Gastrocnemius medialis (tissue), 4 donors: ENCODE data around the gene LRRC56. TPM values are rescaled to one million over a fixed set of nuclear protein-coding genes. Genes with fewer than 3 reads are reported as not detected.
A peak's percentile ranks its signal among the peaks of the same experiment; 100 is the strongest.

Experiments used
- ATAC-seq, 2 donors: fragments of 150-250 bp; one replicate each; pipeline ENCODE4 v1.9.1; 2016
- DNase-seq, 2 donors: peaks; one replicate each; pipeline ENCODE4 v3.0.0-alpha.2; 2019
- H3K27ac ChIP-seq, 4 donors: fragments of 200-600 bp; sonication (generic); 1 replicate in 1 of 4; 2 replicates in 3 of 4; pipeline ENCODE4 v1.5.1; 2016 to 2018; ENCODE audit warnings: mild to moderate bottlenecking in 2 of 4, moderate library complexity in 1 of 4
- H3K27me3 ChIP-seq, 3 donors: fragments of 200-600 bp; sonication (generic) in 2 of 3; 1 replicate in 1 of 3; 2 replicates in 2 of 3; pipeline versions ENCODE4 v1.5.1 to v1.6.0; 2016 to 2019; ENCODE audit warnings: mild to moderate bottlenecking in 1 of 3, moderate library complexity in 1 of 3
- H3K36me3 ChIP-seq, 2 donors: fragments of 200-600 bp; sonication (generic) in 1 of 2; one replicate each; pipeline ENCODE4 v1.5.1; 2017 to 2018
- H3K4me1 ChIP-seq, 2 donors: fragments of 200-600 bp; sonication (generic) in 1 of 2; one replicate each; pipeline ENCODE4 v1.5.1; 2016 to 2017; ENCODE audit warnings: mild to moderate bottlenecking in 2 of 2
- H3K4me3 ChIP-seq, 4 donors: fragments of 200-600 bp; sonication (generic) in 3 of 4; 1 replicate in 1 of 4; 2 replicates in 3 of 4; pipeline ENCODE4 v1.5.1; 2016 to 2019; ENCODE audit warnings: mild to moderate bottlenecking in 2 of 4
- H3K9me3 ChIP-seq, 3 donors: fragments of 200-600 bp; sonication (generic) in 2 of 3; 1 replicate in 1 of 3; 2 replicates in 2 of 3; pipeline ENCODE4 v1.5.1; 2016 to 2019
- CTCF ChIP-seq, 5 experiments: fragments of 450-650 bp in 3 of 5; fragments of 200-600 bp in 2 of 5; sonication (generic) in 2 of 5; IDR thresholded peaks in 4 of 5; conservative IDR thresholded peaks in 1 of 5; 1 replicate in 4 of 5; 2 replicates in 1 of 5; pipeline ENCODE4 v1.5.1; 2016 to 2019; ENCODE audit warnings: antibody characterized with exemption in 5 of 5, mild to moderate bottlenecking in 3 of 5, moderate library complexity in 3 of 5
- POLR2A ChIP-seq, 2 donors: fragments of 450-650 bp; IDR thresholded peaks; one replicate each; pipeline ENCODE4 v1.6.1; 2017; ENCODE audit warnings: antibody characterized with exemption in 2 of 2, mild to moderate bottlenecking in 2 of 2, moderate library complexity in 2 of 2
- in situ Hi-C, 4 donors: fragments of 200-750 bp; cut with MboI; loops; one replicate each; pipeline versions ENCODE4 v1.15.0 to v1.8.0; 2017; ENCODE audit warnings: low sequenced_read_pairs in 4 of 4
- intact Hi-C: fragments of 100-400 bp; cut with DNase I; formaldehyde crosslinking; loops from one replicate; pipeline ENCODE4 v1.15.1; 2023; ENCODE audit warnings: low total_unique reads
- total RNA-seq, 4 donors: library from RNA; depleted of rRNA; stranded (reverse); fragments of >200 nt; gene quantifications; one replicate each; pipeline versions ENCODE4 v1.1.0 to v1.2.3, GENCODE V29; 2016

Gene LRRC56
- total RNA-seq, 4 donors from 2014 or later, result 0.29 to 0.36 TPM; not detected in 2

DNA sequence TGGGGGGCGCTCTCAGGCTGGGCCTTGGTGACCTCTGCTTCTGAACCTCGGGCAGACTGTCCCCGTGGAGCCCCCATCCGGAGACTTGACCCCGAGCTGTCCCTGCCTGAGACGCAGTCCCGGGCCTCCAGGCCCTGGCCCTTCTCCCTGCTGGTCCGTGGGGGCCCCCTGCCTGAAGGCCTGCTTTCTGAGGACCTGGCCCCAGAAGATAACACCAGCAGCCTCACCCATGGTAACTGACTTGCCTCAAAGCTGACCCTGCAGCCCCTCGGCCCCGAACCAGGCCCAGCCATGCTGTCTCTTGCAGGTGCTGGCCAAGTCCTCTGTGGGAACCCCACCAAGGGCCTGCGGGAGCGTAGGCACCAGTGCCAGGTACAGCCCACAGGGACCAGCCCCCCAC lies 14.3 kb downstream of the LRRC56 start:
- no peak for DNase-seq
- in situ Hi-C loops, result loop anchor here (25.0 kb wide), 2 partner anchors 161 to 186 kb away; partner anchors contain the start of genes EPS8L2 (in 3 of the 4) and TALDO1 (in 1 of the 4)
- Histone ChIP-seq H3K36me3 (no peaks in the 10 kb centered on the region), H3K27me3 (peaks cover 36 to 39% (median 36%) of the 10 kb centered on the region in 3 donors), H3K4me3 (no peak overlapping the region), H3K27ac (no peak overlapping the region), H3K4me1 (peaks cover 8 to 9% of the 10 kb centered on the region in 2 donors), H3K9me3 (no peaks in the 10 kb centered on the region)
- ATAC-seq, result no peak
- intact Hi-C loops, result no loop called here
- TF ChIP-seq POLR2A (IDR thresholded peaks at IDR 0.05) (no peak), CTCF (IDR thresholded peaks at IDR 0.05 in 4 of 5, conservative IDR thresholded peaks at IDR 0.05 in 1 of 5) (no peak)

DNA sequence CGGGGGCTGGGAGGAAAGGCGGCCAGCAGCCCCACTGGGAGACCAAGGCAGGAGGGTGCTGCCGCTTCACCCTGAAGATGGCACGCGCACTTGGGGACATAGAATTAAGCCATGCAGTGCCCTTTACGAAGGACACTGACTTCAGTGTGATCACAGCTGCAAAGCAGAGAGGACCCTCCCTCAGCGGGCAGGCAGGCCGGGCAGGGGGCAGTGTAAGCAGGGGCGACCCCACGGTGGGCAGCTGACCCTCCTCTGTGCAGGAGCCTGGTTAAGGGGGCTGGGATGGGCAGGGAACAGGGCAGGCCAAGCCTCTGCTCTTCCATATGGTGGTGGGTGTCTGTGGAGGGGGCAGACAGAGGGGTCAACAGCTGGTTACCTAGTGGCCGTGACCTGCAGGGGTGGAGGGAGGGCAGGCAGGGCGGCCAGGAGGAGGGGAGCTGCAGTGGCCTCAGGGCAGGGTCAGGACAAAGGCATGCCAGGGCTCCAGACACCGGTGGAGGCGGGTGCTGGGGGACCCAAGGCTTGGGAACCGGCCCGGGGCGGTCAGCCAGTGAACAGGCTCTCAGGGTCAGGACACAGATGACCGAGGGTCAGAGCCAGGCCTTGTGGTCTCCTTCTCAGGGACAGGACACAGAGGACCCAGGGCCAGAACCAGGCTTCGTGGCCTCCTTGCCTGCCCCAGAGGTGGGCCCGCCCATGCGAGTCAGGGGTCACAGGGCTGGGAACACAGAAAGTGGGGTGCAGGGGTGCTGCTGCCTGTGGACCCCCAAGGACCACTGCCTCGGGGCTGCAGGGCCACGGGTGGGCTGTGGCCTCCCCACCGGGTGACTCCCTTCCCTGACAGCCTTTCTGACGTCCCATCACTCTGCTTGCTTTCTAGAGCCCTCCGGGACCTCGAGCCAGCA lies 16.0 kb downstream of the LRRC56 start:
- intact Hi-C loops (no loop called here), in situ Hi-C loops (loop anchor here (25.0 kb wide), 2 partner anchors 159 to 184 kb away; partner anchors contain the start of genes EPS8L2 (in 3 of the 4) and TALDO1 (in 1 of the 4))
- Histone ChIP-seq H3K27me3 (peaks cover 43 to 52% (median 48%) of the 10 kb centered on the region in 3 donors), H3K4me3 (no peak overlapping the region), H3K9me3 (no peaks in the 10 kb centered on the region), H3K4me1 (peaks cover 8 to 9% of the 10 kb centered on the region in 2 donors), H3K36me3 (no peaks in the 10 kb centered on the region), H3K27ac (no peak overlapping the region)
- TF ChIP-seq CTCF (IDR thresholded peaks at IDR 0.05 in 4 of 5, conservative IDR thresholded peaks at IDR 0.05 in 1 of 5) (no peak), POLR2A (IDR thresholded peaks at IDR 0.05) (no peak)
- no peak for ATAC-seq
- DNase-seq, result no peak

GRCh38 chr11:553988-554340 lies 16.6 kb downstream of the LRRC56 start:
- no peak for ATAC-seq
- in situ Hi-C loops, result loop anchor here (25.0 kb wide), 2 partner anchors 158 to 183 kb away; partner anchors contain the start of genes EPS8L2 (in 3 of the 4) and TALDO1 (in 1 of the 4)
- H3K36me3 ChIP-seq, result no peaks in the 10 kb centered on the region
- no peaks in the 10 kb centered on the region for H3K9me3 ChIP-seq
- DNase-seq, result no peak
- peaks cover 46 to 54% (median 53%) of the 10 kb centered on the region in 3 donors for H3K27me3 ChIP-seq
- H3K4me1 ChIP-seq, result peaks cover 8 to 9% of the 10 kb centered on the region in 2 donors
- intact Hi-C loops, result no loop called here
- no peak overlapping the region for H3K27ac ChIP-seq
- H3K4me3 ChIP-seq, result no peak overlapping the region
- TF ChIP-seq POLR2A (IDR thresholded peaks at IDR 0.05), result no peak
- TF ChIP-seq CTCF (IDR thresholded peaks at IDR 0.05 in 4 of 5, conservative IDR thresholded peaks at IDR 0.05 in 1 of 5), result no peak

- peaks cover 50 to 56% (median 55%) of the 10 kb centered on the region in 3 donors for H3K27me3 ChIP-seq
- ATAC-seq, result peak; percentile 52 to 65
- intact Hi-C loops, result loop anchor here (1.0 kb wide), 1 partner anchor 169 kb away; no protein-coding TSS in a partner anchor
Measured at GRCh38 chr11:554428-555226, 17.3 kb downstream of the LRRC56 start.

More at GRCh38 chr11:554428-555226, 17.3 kb downstream of the LRRC56 start:
- Histone ChIP-seq H3K9me3 (no peaks in the 10 kb centered on the region), H3K36me3 (no peaks in the 10 kb centered on the region), H3K27ac (no peak overlapping the region), H3K4me1 (peaks cover 8 to 9% of the 10 kb centered on the region in 2 donors), H3K4me3 (peak overlapping the region in 3 of 4 donors; percentile 5 to 43 (median 37))
- TF ChIP-seq CTCF (IDR thresholded peaks at IDR 0.05 in 4 of 5, conservative IDR thresholded peaks at IDR 0.05 in 1 of 5) (peak; percentile 29 to 72 (median 63)), POLR2A (IDR thresholded peaks at IDR 0.05) (no peak)
- in situ Hi-C loops, result loop anchor here (25.0 kb wide), 2 partner anchors 158 to 183 kb away; partner anchors contain the start of genes EPS8L2 (in 3 of the 4) and TALDO1 (in 1 of the 4)
- DNase-seq, result no peak
